Muscle of leg (tissue), 11 donors: ENCODE measurements around the gene MEG3. TPM values are rescaled to one million over a fixed set of nuclear protein-coding genes. Genes with fewer than 3 reads are reported as not detected.

Experiments
- DNase-seq: peaks from one replicate; pipeline ENCODE4 v3.0.0; 2013
- H3K27ac ChIP-seq: one replicate; pipeline ENCODE4 v1.5.1; 2013; ENCODE audit warnings: mild to moderate bottlenecking, low read length, control low read depth
- H3K27me3 ChIP-seq: one replicate; pipeline ENCODE4 v1.6.1; 2013; ENCODE audit warnings: low read length; ENCODE audit not compliant: control insufficient read depth, insufficient read depth
- H3K36me3 ChIP-seq: one replicate; pipeline ENCODE4 v1.6.1; 2013; ENCODE audit warnings: low read length; ENCODE audit not compliant: control insufficient read depth, insufficient read depth
- H3K4me1 ChIP-seq: one replicate; pipeline ENCODE4 v1.6.1; 2013; ENCODE audit warnings: low read length; ENCODE audit not compliant: control insufficient read depth, insufficient read depth
- H3K4me3 ChIP-seq: one replicate; pipeline ENCODE4 v1.5.1; 2013; ENCODE audit warnings: low read length, control low read depth
- H3K9me3 ChIP-seq: replicated peaks from 2 replicates; pipeline ENCODE4 v1.6.1; 2013; ENCODE audit warnings: low read depth, low read length; ENCODE audit not compliant: control insufficient read depth
- WGBS: methylation state at CpG from one replicate; pipeline ENCODE4 v1.1.5; 2013; ENCODE audit warnings: missing lambda C conversion rate; ENCODE audit not compliant: insufficient coverage; 5-methylcytosine and 5-hydroxymethylcytosine counted together
- polyA plus RNA-seq, 8 donors: library from polyadenylated mRNA; unstranded; fragments of 120-200 nt; gene quantifications; one replicate each; pipeline versions ENCODE4 v1.2.1 to v1.2.3, GENCODE V29; 2013; ENCODE audit warnings: inconsistent platforms in 1 of 8, low replicate concordance in 1 of 8; ENCODE audit not compliant: insufficient read length in 8 of 8, insufficient read depth in 1 of 8
- total RNA-seq: library from RNA; stranded (reverse); fragments of 120-200 nt; gene quantifications from one replicate; pipeline ENCODE4 v1.2.4, GENCODE V29; 2013

Gene MEG3
- total and polyA plus RNA-seq, 9 donors, result 2,107 to 7,026 (median 3,453) TPM

DNA sequence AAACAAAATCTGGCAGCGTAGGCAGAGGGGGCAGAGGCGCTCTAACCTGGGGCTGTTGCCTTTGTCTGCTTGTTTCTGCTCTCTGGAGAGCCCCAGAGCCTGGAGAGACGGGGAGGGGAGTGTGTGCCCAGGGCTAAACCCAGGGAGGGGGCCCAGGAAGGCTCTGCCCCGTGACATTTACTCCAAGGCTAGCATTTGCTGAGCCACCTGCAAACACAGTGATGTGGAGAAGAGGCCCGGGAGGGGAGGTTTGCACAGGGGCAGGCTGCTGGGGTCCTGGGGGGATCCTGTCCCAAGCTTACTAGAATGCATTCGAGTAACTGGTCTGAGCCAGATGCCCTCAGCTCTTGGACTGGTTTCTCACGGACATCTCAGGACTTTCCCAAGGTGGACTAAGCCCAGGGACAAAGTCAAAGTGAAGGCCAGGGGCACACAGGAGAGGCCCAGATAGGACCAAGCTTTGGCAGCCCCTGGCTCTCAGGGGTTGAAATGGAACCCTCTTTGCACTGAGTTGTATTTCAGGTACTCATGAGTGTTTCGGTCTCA is 12.0 kb downstream of the MEG3 start:
- no peaks in the 10 kb centered on the region for H3K9me3 ChIP-seq
- H3K27ac ChIP-seq, result peak overlapping the region; percentile 83
- 48% methylated on average over 8 of the region's 8 CpGs for WGBS
- peaks cover 89% of the 10 kb centered on the region for H3K4me1 ChIP-seq
- H3K36me3 ChIP-seq, result peaks cover 92% of the 10 kb centered on the region
- no peak overlapping the region for H3K4me3 ChIP-seq
- no peaks in the 10 kb centered on the region for H3K27me3 ChIP-seq
- no peak for DNase-seq

DNA sequence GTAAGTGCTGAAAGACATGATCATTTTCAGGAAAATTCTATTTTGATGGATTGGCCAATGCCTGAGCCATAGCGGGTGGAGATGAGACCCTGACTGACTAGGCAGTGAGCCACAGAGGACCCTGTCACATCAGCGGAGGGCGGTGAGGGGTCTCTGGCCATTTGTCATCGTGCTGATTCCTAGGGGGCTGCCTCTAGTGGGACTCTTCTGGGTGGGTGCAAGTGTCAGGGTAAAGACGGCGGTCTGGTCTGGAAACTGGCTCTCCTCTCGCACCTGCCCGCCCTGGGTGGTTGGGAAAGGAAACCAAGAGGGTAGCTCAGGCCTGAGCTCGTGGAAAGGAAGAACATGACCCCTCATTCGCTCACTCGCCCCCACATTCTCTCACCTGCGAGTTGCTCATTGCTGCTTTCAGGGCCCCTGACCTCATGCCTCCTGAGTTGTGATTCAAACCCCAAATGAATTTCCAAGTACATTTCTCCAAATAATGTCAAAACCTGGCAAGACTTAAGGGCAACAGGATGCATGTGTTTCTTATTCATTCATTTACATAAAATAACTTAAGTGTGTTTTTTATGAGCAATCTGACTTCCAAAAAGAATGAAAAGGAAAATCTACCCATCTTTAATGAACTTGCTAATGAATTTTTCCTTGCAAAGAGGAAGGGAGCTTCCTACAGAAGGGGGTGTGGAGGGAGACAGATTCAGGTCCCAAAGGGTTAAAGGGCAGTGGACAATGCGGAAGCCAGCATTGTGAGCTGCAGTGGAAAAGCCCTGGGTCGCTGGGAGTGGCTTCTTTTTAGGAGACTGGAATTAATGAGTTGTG is 12.8 kb downstream of the MEG3 start:
- Histone ChIP-seq H3K4me1 (peaks cover 97% of the 10 kb centered on the region), H3K27me3 (no peaks in the 10 kb centered on the region), H3K27ac (peak overlapping the region; percentile 84), H3K9me3 (no peaks in the 10 kb centered on the region), H3K36me3 (peaks cover 95% of the 10 kb centered on the region), H3K4me3 (no peak overlapping the region)
- 64% methylated on average over 10 of the region's 14 CpGs for WGBS
- peak; percentile 72 for DNase-seq

DNA sequence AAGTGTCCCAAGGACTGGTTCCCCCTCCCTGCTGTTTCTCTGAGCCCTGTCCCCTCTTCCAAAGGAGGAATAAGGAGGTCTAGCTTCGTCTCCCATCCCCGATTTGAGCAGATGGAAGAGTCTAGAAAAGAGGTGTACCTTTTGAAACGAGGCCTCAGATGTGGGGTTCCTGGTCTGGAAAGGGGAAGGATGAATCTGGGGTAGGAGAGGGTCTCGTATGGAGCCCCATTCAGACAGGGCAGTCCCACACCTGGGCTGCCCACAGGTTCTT is 13.3 kb downstream of the MEG3 start:
- H3K4me3 ChIP-seq, result no peak overlapping the region
- H3K27me3 ChIP-seq, result no peaks in the 10 kb centered on the region
- WGBS, result 31% methylated on average over 4 of the region's 4 CpGs
- H3K36me3 ChIP-seq, result peaks cover 92% of the 10 kb centered on the region
- no peaks in the 10 kb centered on the region for H3K9me3 ChIP-seq
- DNase-seq, result no peak
- peaks cover 96% of the 10 kb centered on the region for H3K4me1 ChIP-seq
- peak overlapping the region; percentile 84 for H3K27ac ChIP-seq

DNA sequence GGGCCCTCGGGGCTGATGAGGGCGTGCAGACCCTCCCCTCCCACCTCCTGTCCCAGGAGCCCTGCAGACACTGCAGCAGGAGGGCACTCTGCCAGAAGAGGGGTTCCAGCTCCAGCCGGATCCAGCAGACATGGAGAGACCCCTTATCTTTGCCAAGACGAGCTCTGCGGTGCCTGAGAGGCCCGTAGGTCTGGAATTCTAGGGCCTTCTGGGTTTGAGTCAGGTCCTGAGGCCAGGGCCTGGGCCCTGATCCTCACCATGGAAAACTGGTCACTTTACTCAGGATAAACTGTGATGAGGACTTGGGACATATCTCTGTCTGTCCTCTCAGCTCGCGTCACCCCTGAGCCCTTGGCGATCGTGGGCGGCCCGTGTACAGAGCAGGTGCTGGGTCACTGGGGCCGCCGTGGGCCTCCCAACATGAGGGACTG is 13.8 kb downstream of the MEG3 start:
- peak; percentile 76 for DNase-seq
- 25% methylated on average over 6 of the region's 14 CpGs for WGBS
- H3K4me1 ChIP-seq, result peaks cover 94% of the 10 kb centered on the region
- no peaks in the 10 kb centered on the region for H3K27me3 ChIP-seq
- H3K4me3 ChIP-seq, result no peak overlapping the region
- H3K9me3 ChIP-seq, result no peaks in the 10 kb centered on the region
- peak overlapping the region; percentile 84 for H3K27ac ChIP-seq
- H3K36me3 ChIP-seq, result peaks cover 92% of the 10 kb centered on the region

DNA sequence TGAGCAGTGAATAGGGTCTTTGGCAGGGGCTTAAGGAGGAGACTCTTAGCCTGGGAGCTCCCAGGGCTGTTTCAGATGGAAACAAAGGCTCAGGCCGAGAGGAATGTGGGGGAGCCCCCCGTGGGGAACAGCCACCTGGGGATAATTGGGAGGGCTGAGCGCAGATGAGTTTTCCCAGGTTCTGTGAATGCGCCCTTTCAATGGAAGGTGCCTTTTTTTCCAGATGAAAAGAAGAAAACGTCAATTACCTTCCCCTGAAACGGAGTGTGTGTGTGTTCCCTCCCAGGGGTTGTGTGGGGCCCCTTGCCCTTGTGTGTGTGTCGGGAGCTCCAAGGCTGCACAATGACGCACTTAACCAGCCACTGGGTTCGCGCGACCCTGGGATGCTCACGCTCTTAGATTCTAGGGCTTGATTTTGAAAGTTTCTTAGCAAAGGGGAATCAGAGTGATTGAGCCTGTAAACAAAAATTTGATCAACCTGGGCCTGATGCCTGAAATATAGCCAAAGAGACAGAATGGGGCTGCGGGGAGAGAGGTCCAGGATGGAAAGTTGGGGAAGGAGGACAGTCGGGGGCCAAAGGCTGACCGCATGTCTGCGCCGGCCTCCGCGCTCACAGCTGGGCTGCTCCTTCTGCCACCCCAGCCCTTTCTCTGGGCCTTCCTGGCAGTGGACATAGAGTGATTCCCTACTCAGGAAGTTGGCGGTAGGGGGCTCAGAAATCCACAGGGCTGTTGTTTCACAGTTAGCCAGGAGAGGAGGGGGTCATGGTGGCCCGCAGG is 14.6 kb downstream of the MEG3 start:
- Histone ChIP-seq H3K36me3 (peaks cover 94% of the 10 kb centered on the region), H3K4me3 (no peak overlapping the region), H3K27ac (peak overlapping the region; percentile 84), H3K4me1 (peaks cover 93% of the 10 kb centered on the region), H3K9me3 (no peaks in the 10 kb centered on the region), H3K27me3 (no peaks in the 10 kb centered on the region)
- peak; percentile 62 for DNase-seq
- WGBS, result 53% methylated on average over 17 of the region's 21 CpGs

DNA sequence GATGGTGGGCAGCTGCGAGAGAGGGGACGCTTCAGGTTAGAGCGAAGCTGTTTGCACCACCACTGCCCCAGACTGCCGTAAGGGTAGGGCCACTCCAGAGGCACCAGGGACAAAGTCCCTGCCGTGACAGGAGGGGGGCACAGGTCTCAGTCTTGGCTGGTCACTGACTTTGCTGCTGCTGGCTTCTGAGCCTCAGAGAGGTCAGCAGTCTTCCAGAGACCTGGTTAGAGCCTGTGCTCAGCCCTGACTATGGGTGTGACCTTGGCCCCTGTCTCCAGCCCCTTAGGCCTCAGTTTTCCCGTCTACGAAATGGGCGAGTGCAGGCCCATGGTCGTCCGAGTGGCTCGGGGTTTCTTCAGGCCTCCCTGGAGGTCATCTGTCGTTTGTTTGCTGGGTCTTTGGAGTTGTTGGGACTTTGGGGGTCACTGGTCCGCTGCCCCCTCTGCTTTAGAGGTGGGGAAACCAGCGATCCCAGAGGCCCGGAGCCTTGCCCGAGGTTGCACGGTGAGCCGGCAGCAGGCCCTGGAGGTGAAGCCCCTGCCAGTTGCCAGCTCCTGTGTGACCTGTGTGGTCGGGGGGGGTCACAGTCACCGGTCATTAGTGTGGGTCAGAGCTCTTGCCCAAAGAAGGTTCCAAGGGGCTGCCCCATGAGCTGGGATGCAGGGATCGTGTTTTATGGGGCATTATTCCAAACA is 15.3 kb downstream of the MEG3 start:
- WGBS, result 77% methylated on average over 20 of the region's 21 CpGs
- no peaks in the 10 kb centered on the region for H3K27me3 ChIP-seq
- peaks cover 88% of the 10 kb centered on the region for H3K4me1 ChIP-seq
- no peak overlapping the region for H3K4me3 ChIP-seq
- H3K9me3 ChIP-seq, result no peaks in the 10 kb centered on the region
- H3K27ac ChIP-seq, result peak overlapping the region; percentile 84
- H3K36me3 ChIP-seq, result peaks cover 94% of the 10 kb centered on the region
- peak; percentile 53 for DNase-seq

DNA sequence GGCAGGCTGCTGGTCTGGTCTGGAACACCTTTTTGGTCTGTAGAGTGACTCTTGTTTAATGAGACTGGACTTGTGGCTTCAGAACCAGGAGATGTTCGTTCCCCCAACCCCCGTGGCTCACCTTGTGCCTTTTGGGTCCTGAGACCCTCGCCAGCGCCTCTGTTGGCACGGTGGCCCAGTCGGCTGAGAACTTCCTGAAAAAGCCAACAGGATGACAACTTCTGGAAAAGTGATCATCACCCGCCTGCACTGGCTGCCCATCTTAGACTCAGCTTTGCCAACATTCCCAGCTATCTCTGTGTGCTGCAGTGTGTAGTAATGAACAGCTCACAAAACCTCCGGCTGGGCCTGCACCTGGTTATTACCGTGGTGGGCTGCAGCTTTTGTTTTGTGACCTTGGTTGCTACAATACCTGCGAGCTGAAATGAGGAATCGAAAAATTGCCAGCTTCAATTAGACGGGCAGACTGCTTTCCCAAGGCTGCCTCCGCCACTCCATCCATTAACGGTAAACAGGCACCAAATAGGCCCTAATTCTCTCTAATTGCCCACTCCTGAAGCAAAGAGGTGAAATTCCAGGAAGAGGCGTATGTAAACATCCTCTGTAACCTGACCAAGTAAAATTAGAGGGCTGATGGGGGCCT is 16.0 kb downstream of the MEG3 start:
- no peaks in the 10 kb centered on the region for H3K27me3 ChIP-seq
- peaks cover 89% of the 10 kb centered on the region for H3K36me3 ChIP-seq
- peaks cover 82% of the 10 kb centered on the region for H3K4me1 ChIP-seq
- no peak overlapping the region for H3K4me3 ChIP-seq
- H3K9me3 ChIP-seq, result no peaks in the 10 kb centered on the region
- peak; percentile 64 for DNase-seq
- 62% methylated on average over 6 of the region's 15 CpGs for WGBS
- H3K27ac ChIP-seq, result peak overlapping the region; percentile 84

DNA sequence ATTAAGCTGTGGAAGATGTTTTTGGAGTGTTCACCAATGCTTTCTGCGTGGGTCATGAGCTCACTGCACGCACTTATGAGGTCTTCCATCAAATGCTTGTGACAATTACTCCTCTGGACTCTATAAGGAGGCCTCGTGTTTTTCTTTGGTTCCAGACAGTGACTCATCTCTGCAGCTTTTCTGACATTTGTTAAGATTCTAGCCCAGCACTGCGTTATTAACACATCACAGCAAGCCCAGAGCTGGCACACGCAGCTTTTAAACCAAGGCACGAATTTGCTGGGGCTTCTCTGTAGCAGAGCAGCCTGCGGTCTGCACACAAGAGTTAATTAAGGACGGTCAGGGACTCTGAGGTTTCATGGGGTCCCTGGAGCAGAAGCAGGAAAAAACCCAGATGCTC is 16.9 kb downstream of the MEG3 start:
- H3K9me3 ChIP-seq, result no peaks in the 10 kb centered on the region
- DNase-seq, result peak; percentile 87
- H3K27me3 ChIP-seq, result no peaks in the 10 kb centered on the region
- H3K4me1 ChIP-seq, result peaks cover 73% of the 10 kb centered on the region
- H3K36me3 ChIP-seq, result peaks cover 87% of the 10 kb centered on the region
- H3K27ac ChIP-seq, result peak overlapping the region; percentile 84
- no peak overlapping the region for H3K4me3 ChIP-seq
- 11% methylated on average over 7 of the region's 8 CpGs for WGBS

DNA sequence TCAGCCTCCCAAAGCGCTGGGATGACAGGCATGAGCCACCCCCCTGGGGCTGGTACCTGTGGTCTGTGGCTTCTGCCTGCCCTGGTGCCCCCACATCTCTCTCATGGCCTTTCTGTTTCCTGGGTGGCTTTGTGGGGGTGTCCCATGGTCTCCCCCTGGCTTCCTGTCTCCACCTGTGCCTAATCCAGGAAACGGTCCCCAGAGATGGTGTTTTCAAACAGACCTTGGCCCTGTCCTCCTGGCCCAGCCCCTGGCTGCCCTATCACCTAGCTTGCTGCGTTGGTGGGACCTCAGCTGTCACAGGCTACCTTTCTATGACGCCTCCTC is 18.1 kb downstream of the MEG3 start:
- Histone ChIP-seq H3K36me3 (peaks cover 81% of the 10 kb centered on the region), H3K4me3 (no peak overlapping the region), H3K9me3 (no peaks in the 10 kb centered on the region), H3K27me3 (no peaks in the 10 kb centered on the region), H3K4me1 (peaks cover 64% of the 10 kb centered on the region), H3K27ac (peak overlapping the region; percentile 48)
- WGBS, result 57% methylated on average over 1 of the region's 4 CpGs
- DNase-seq, result no peak
